Stimulated activated naive B cell treated with anti-CD40 and anti-IgM and Interleukin-4, amounts not matched to agents 10 μg/mL and 1 μg/mL and 100 μg/mL, for 72 hours (primary cell): ENCODE data around the gene RAB10.
A peak's percentile ranks its signal among the peaks of the same experiment; 100 is the strongest.

Experiments used
- ATAC-seq, 2 donors: fragments of 150-1000 bp; cut with Tn5 transposase; replicated peaks; 2 replicates each; pipeline ENCODE4 v1.10.0; 2021; ENCODE audit warnings: moderate library complexity in 1 of 2
- DNase-seq: peaks from one replicate; pipeline ENCODE4 v3.0.0; 2021
- H3K27ac Mint-ChIP-seq: one replicate; pipeline ENCODE4 v1.8.0; 2022; ENCODE audit warnings: mild to moderate bottlenecking, mixed read lengths
- H3K27me3 Mint-ChIP-seq, 2 donors: one replicate each; pipeline ENCODE4 v1.8.0; 2022; ENCODE audit warnings: mixed read lengths in 2 of 2
- H3K36me3 Mint-ChIP-seq, 2 donors: one replicate each; pipeline ENCODE4 v1.8.0; 2022; ENCODE audit warnings: mixed read lengths in 2 of 2, mild to moderate bottlenecking in 1 of 2
- H3K4me1 Mint-ChIP-seq, 2 donors: one replicate each; pipeline ENCODE4 v1.8.0; 2022; ENCODE audit warnings: mixed read lengths in 2 of 2, mild to moderate bottlenecking in 1 of 2
- H3K4me3 Mint-ChIP-seq, 2 donors: one replicate each; pipeline ENCODE4 v1.8.0; 2022; ENCODE audit warnings: mild to moderate bottlenecking in 2 of 2, mixed read lengths in 2 of 2, moderate library complexity in 1 of 2
- H3K9me3 Mint-ChIP-seq, 2 donors: one replicate each; pipeline ENCODE4 v1.8.0; 2022; ENCODE audit warnings: mixed read lengths in 2 of 2, mild to moderate bottlenecking in 1 of 2

RAB10 gene

GRCh38 chr2:26172871-26173775 lies 139.2 kb downstream of the RAB10 start, which contains the start of gene GAREM2:
Gene GAREM2, plus strand, starts transcription at chr2:26173088. Its CDS starts 133 bp downstream, at chr2:26173221.
- peak within 1 kb of the TSS; percentile 85 to 88 for H3K4me3 Mint-ChIP-seq
- ATAC-seq = peak in 1 of 2 donors; percentile 27
- H3K27ac Mint-ChIP-seq = peak within 1 kb of the TSS; percentile 86
- H3K4me1 Mint-ChIP-seq = peaks cover 15 to 18% of the 10 kb centered on the region in 2 donors
- DNase-seq = no peak
- H3K9me3 Mint-ChIP-seq = peaks cover 0 to 1% of the 10 kb centered on the region in 2 donors
- H3K27me3 Mint-ChIP-seq = peaks cover 48 to 50% of the 10 kb centered on the region in 2 donors
- H3K36me3 Mint-ChIP-seq = peaks cover 6% of the 10 kb centered on the region in 2 donors

- H3K36me3 Mint-ChIP-seq = peaks cover 6% of the 10 kb centered on the region in 2 donors
- peaks cover 15 to 22% of the 10 kb centered on the region in 2 donors for H3K4me1 Mint-ChIP-seq
- peaks cover 48 to 50% of the 10 kb centered on the region in 2 donors for H3K27me3 Mint-ChIP-seq
- H3K4me3 Mint-ChIP-seq = peak overlapping the region; percentile 76 to 83
- no peak for ATAC-seq
- no peak for DNase-seq
- H3K9me3 Mint-ChIP-seq = peaks cover 0 to 1% of the 10 kb centered on the region in 2 donors
- H3K27ac Mint-ChIP-seq = peak overlapping the region; percentile 67
These were observed 140.0 kb downstream of the RAB10 start for GRCh38 chr2:26173776-26174482.

DNA sequence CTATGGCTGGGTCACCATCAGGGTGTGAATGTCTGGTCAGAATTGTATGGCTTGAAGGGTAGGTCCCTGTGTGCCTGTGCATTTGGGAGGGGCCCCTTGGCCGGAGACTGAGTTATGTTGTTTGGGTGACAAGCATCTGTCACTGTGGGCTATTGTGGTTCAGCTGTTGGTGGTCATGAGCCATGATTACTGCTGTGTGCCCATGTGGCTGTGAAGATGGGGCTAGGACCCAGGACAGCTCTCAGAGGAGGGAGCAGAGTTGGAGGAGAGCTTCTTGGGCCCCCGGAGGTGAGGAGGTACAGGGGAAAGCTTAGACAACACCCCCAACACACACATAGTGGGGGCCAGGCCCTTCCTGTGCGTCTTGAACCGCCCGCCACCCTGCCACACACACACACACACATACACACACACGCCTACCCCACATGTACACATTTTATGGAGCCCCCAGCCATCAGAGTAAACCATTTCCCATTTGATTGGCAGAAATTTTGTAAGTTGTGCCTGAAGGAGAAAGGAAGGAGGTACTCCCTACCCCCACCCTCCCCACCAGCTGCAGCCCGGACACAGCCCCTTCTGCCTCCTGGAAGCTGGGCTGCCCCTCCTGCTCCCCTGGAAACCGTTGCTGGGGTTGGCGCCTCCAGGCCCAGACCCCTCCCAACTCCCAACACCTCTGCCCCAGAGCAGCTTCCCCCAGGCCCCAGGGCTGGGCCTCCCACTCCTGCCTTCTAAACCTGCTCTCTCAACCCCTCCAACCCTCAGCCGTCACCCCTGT lies 141.0 kb downstream of the RAB10 start:
- H3K9me3 Mint-ChIP-seq = peaks cover 0 to 1% of the 10 kb centered on the region in 2 donors
- H3K36me3 Mint-ChIP-seq = peaks cover 6% of the 10 kb centered on the region in 2 donors
- H3K27me3 Mint-ChIP-seq = peaks cover 56 to 57% of the 10 kb centered on the region in 2 donors
- DNase-seq (no peak), ATAC-seq (peak in 1 of 2 donors; percentile 16)
- H3K4me3 Mint-ChIP-seq = no peak overlapping the region
- no peak overlapping the region for H3K27ac Mint-ChIP-seq
- peaks cover 20 to 29% of the 10 kb centered on the region in 2 donors for H3K4me1 Mint-ChIP-seq

DNA sequence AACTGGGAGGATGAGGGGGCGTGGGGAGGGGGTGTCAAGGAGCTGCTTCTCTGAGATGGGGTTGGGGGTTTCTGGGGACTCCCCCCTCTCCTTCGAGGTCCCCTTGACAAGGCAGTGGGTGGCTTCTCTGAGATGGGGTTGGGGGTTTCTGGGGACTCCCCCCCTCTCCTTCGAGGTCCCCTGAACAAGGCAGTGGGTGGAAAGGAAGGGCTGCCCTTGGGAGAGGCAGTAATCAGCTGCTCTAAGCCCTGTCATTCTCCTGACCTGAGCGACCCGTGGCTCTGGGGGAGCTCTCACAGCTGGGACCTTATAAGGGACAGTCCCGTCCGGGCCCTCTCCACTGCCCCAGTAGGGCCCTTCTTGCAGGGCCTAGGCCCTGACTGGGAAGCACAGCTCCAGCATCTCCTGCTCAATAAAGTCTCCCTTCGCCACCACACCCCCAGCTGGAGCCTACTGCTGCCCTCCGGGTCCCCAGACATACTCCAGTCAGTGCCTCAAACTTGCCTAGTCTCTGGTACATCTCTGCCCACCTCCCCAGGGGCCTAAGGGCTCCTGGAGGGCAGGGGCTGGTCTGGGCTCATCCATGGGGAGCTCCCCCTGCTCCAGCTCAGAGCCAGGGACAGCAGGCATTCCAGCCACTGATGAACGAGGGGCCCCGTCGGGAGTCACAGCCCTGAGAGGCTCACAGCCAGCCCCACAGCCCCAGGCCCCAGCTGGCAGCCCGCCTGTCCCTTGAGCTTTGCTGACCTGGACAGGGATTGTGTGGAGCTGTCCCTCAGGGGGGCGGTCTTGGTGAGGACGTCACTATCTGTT lies 141.8 kb downstream of the RAB10 start:
- H3K9me3 Mint-ChIP-seq = peaks cover 0 to 1% of the 10 kb centered on the region in 2 donors
- H3K4me1 Mint-ChIP-seq = peaks cover 24 to 35% of the 10 kb centered on the region in 2 donors
- H3K27me3 Mint-ChIP-seq = peaks cover 63 to 64% of the 10 kb centered on the region in 2 donors

DNA sequence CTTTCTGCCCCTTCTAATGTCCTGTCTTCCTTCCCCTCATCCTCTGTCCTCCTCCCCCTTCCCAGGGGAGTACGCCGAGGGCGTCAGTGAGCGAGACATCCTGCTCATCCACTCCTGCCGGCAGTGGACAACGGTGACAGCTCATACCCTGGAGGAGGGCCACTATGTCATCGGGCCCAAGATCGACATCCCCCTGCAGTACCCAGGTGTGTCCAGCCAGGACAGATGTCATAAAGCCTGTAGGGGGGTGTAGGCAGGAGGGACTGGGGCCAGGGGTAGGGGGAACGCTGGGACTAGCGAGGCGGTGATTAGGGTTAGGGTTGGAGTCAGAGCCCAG lies 142.4 kb downstream of the RAB10 start:
- Mint-ChIP-seq H3K9me3 (peaks cover 0 to 1% of the 10 kb centered on the region in 2 donors), H3K27ac (no peak overlapping the region), H3K4me1 (peaks cover 24 to 35% of the 10 kb centered on the region in 2 donors), H3K36me3 (peaks cover 6 to 11% of the 10 kb centered on the region in 2 donors), H3K4me3 (no peak overlapping the region), H3K27me3 (peaks cover 62 to 64% of the 10 kb centered on the region in 2 donors)
- ATAC-seq (no peak), DNase-seq (no peak)

More for the DNA sequence above, 141.8 kb downstream of the RAB10 start:
- no peak overlapping the region for H3K4me3 Mint-ChIP-seq
- H3K27ac Mint-ChIP-seq = no peak overlapping the region
- peaks cover 6 to 11% of the 10 kb centered on the region in 2 donors for H3K36me3 Mint-ChIP-seq
- no peak for DNase-seq
- ATAC-seq = peak in 1 of 2 donors; percentile 25

GRCh38 chr2:26177122-26177521 lies 143.2 kb downstream of the RAB10 start:
- Mint-ChIP-seq H3K4me3 (no peak overlapping the region), H3K27me3 (peaks cover 57% of the 10 kb centered on the region in 2 donors), H3K4me1 (peaks cover 19 to 27% of the 10 kb centered on the region in 2 donors), H3K36me3 (peaks cover 3 to 5% of the 10 kb centered on the region in 2 donors), H3K9me3 (no peaks in the 10 kb centered on the region), H3K27ac (no peak overlapping the region)
- no peak for DNase-seq
- no peak for ATAC-seq

- H3K9me3 Mint-ChIP-seq = no peaks in the 10 kb centered on the region
- no peak for ATAC-seq
- H3K4me1 Mint-ChIP-seq = peaks cover 16 to 23% of the 10 kb centered on the region in 2 donors
- DNase-seq = no peak
- H3K27me3 Mint-ChIP-seq = peaks cover 53 to 56% of the 10 kb centered on the region in 2 donors
- no peak overlapping the region for H3K27ac Mint-ChIP-seq
- peak overlapping the region; percentile 29 to 80 for H3K4me3 Mint-ChIP-seq
- peaks cover 0 to 5% of the 10 kb centered on the region in 2 donors for H3K36me3 Mint-ChIP-seq
These were observed 144.4 kb downstream of the RAB10 start for GRCh38 chr2:26178246-26178645.

DNA sequence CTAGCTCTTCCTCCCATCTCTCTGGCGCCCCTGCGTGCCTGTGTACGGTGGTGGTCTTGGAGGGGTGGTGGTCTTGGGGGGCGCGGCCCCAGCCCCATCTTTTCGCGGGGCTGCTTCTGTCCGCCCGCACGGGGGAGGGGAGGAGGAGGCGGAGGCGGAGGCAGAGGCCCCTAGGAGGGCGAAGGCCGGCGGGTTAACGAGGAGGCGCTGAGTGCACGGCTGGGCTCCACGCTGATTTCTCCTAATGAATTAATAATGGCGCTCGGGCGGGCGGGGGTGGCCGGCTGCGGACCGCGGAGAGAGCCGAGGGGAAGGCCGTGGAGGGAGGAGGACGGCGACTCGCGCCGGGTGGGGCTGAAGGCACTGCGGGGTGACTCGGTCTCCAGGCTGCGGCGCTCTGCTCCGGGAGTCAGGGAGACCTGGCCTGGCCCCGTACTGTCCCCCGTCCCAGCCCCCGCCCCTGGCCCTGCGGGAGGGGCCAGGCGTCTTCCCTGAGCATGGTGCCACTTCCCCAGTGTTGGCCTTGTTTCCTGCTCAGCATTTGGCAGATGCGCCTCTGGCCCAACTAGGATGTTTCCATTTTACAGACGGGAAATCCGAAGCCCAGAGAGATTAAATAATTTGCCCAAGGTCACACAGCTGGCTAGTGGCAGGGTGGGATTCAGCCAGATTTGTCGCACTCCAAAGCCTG lies 145.0 kb downstream of the RAB10 start:
- H3K9me3 Mint-ChIP-seq = no peaks in the 10 kb centered on the region
- peak overlapping the region; percentile 33 to 80 for H3K4me3 Mint-ChIP-seq
- H3K27me3 Mint-ChIP-seq = peaks cover 47 to 52% of the 10 kb centered on the region in 2 donors
- ATAC-seq (peak; percentile 36 to 56), DNase-seq (no peak)
- H3K4me1 Mint-ChIP-seq = peaks cover 15 to 23% of the 10 kb centered on the region in 2 donors
- peaks cover 0 to 5% of the 10 kb centered on the region in 2 donors for H3K36me3 Mint-ChIP-seq
- no peak overlapping the region for H3K27ac Mint-ChIP-seq

DNA sequence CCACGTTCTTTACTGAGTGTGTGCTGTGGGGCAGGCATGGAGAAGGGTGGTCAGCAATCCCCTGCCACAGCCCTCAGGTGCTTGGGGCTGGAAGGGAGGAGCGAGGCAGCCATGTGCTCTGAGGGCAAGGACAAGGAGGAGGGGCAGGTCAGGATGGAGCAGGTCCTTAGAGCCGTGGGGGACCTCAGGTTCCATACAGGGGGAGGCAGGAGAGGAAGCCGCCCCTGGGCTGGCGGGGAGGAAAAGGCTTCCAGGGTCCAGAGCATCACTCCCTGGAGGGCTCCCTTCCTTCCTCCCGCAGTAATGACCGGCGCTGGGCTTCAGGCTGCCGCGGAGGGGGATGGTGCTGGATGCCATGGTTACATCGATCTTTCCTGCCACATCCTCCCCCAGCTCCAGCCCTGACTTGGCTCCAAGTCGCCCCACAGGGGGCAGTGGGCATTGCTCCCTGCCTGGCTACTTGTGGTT lies 145.6 kb downstream of the RAB10 start:
- Mint-ChIP-seq H3K4me1 (peaks cover 12 to 18% of the 10 kb centered on the region in 2 donors), H3K27me3 (peaks cover 42 to 47% of the 10 kb centered on the region in 2 donors), H3K9me3 (no peaks in the 10 kb centered on the region), H3K27ac (no peak overlapping the region), H3K4me3 (peak overlapping the region; percentile 33 to 80), H3K36me3 (peaks cover 0 to 5% of the 10 kb centered on the region in 2 donors)
- no peak for DNase-seq
- ATAC-seq = peak; percentile 10 to 17

DNA sequence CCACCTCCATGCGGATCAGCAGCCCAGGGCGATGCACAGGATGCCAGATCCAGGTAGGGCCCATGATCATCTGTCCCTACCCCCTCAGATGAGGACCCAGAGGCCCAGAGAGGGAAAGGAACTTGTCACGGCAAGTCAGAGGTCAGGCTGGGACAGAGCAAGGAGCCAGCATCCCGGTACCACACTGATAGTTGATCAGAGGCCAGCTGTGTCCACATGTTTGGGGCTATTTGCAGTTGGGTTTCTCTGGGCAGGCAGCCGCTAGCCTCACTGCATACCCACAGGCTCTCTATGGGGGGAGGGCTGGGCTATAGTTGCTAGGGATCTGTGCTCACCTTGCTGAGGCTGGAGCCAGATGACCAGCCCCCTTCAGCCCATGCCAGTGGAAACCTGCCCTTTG lies 148.6 kb downstream of the RAB10 start:
- H3K27me3 Mint-ChIP-seq = peaks cover 34 to 38% of the 10 kb centered on the region in 2 donors
- H3K9me3 Mint-ChIP-seq = no peaks in the 10 kb centered on the region

DNA sequence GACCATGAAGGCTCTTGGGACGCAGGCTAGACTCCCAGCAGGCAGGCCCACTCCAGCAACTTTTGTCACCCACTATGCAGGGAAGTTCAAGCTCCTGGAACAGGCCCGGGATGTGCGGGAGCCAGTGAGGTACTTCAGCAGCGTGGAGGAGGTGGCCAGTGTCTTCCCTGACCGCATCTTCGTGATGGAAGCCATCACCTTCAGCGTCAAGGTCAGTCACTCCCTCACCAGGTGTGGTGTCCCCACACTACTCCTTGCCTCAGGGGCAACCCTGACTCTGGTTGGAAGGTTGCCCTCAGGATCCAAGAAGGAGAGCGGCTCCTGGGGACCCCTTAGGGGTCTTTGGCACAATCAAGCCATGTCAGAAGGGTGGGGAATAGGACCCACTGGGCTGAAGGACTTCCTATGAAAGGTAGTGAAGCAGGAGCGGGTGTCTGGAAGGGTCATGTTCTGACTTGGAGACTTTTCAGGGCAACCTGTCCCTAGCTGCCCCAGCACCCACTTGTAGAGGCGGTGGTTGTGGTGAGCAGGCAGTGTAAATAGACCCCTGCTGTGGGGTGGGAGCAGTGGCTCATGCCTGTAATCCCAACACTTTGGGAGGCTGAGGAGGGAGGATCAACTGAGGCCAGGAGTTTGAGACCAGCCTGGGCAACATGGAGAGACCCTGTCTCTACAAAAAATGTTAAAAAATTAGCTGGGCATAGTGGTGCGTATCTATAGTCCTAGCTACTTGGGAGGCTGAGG lies 149.2 kb downstream of the RAB10 start:
- DNase-seq (no peak), ATAC-seq (no peak)
- H3K27me3 Mint-ChIP-seq = peaks cover 33 to 38% of the 10 kb centered on the region in 2 donors
- no peaks in the 10 kb centered on the region for H3K9me3 Mint-ChIP-seq
- H3K27ac Mint-ChIP-seq = peak overlapping the region; percentile 56
- H3K4me1 Mint-ChIP-seq = peaks cover 15 to 33% of the 10 kb centered on the region in 2 donors
- H3K36me3 Mint-ChIP-seq = peaks cover 0 to 5% of the 10 kb centered on the region in 2 donors
- H3K4me3 Mint-ChIP-seq = peak overlapping the region in 1 of 2 donors; percentile 11

More for the DNA sequence above, 148.6 kb downstream of the RAB10 start:
- no peak for DNase-seq
- no peak overlapping the region for H3K27ac Mint-ChIP-seq
- no peak for ATAC-seq
- peaks cover 0 to 5% of the 10 kb centered on the region in 2 donors for H3K36me3 Mint-ChIP-seq
- no peak overlapping the region for H3K4me3 Mint-ChIP-seq
- H3K4me1 Mint-ChIP-seq = peaks cover 15 to 33% of the 10 kb centered on the region in 2 donors

DNA sequence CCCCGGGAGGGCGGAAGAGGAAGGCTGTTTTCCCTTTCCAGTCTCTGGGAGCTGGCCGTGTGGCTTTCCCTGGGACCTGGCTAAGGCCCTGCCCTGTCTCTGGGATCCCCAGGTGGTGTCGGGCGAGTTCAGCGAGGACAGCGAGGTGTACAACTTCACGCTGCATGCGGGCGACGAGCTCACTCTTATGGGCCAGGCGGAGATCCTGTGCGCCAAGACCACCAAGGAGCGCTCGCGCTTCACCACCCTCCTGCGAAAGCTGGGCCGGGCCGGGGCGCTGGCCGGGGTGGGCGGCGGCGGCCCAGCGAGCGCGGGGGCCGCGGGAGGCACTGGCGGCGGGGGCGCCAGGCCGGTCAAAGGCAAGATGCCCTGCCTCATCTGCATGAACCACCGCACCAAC lies 150.2 kb downstream of the RAB10 start:
- peaks cover 15 to 27% of the 10 kb centered on the region in 2 donors for H3K4me1 Mint-ChIP-seq
- peaks cover 0 to 5% of the 10 kb centered on the region in 2 donors for H3K36me3 Mint-ChIP-seq
- H3K27me3 Mint-ChIP-seq = peaks cover 32 to 37% of the 10 kb centered on the region in 2 donors
- H3K27ac Mint-ChIP-seq = peak overlapping the region; percentile 31
- H3K4me3 Mint-ChIP-seq = peak overlapping the region; percentile 46 to 64
- ATAC-seq = no peak
- H3K9me3 Mint-ChIP-seq = no peaks in the 10 kb centered on the region
- no peak for DNase-seq
